Small intestine (tissue), 7 donors: ENCODE results near the gene CHPT1. TPM values are rescaled to one million over a fixed set of nuclear protein-coding genes. Genes with fewer than 3 reads are reported as not detected.

Experiments used
- DNase-seq, 2 donors: peaks; one replicate each; pipeline versions ENCODE4 v3.0.0 to v3.0.0-alpha.2; 2013
- FAIRE-seq: peaks from 2 replicates; lab custom pipeline; 2012; peaks lifted over from hg19 to GRCh38; lab: Jason Lieb, UNC
- H3K27ac ChIP-seq, 3 donors: one replicate each; pipeline ENCODE4 v1.5.1; 2013; ENCODE audit warnings: low read length in 2 of 3, mild to moderate bottlenecking in 2 of 3, control low read depth in 1 of 3, inconsistent platforms in 1 of 3, low read depth in 1 of 3, moderate library complexity in 1 of 3
- H3K27me3 ChIP-seq, 3 donors: one replicate each; pipeline ENCODE4 v1.6.1; 2013; ENCODE audit warnings: low read length in 3 of 3, inconsistent platforms in 1 of 3; ENCODE audit not compliant: control insufficient read depth in 3 of 3, insufficient read depth in 3 of 3
- H3K36me3 ChIP-seq, 3 donors: one replicate each; pipeline ENCODE4 v1.6.1; 2013; ENCODE audit warnings: low read length in 3 of 3, inconsistent platforms in 1 of 3, low read depth in 1 of 3, mild to moderate bottlenecking in 1 of 3, moderate library complexity in 1 of 3; ENCODE audit not compliant: control insufficient read depth in 3 of 3, insufficient read depth in 2 of 3
- H3K4me1 ChIP-seq, 3 donors: one replicate each; pipeline ENCODE4 v1.6.1; 2013; ENCODE audit warnings: low read length in 2 of 3, inconsistent platforms in 1 of 3, low read depth in 1 of 3, mild to moderate bottlenecking in 1 of 3, moderate library complexity in 1 of 3; ENCODE audit not compliant: control insufficient read depth in 3 of 3, insufficient read depth in 2 of 3
- H3K4me3 ChIP-seq, 3 donors: one replicate each; pipeline ENCODE4 v1.5.1; 2013; ENCODE audit warnings: low read length in 3 of 3, control low read depth in 1 of 3, inconsistent platforms in 1 of 3, low read depth in 1 of 3, mild to moderate bottlenecking in 1 of 3, moderate library complexity in 1 of 3
- H3K9me3 ChIP-seq, 2 donors: one replicate each; pipeline ENCODE4 v1.6.1; 2013; ENCODE audit warnings: low read depth in 1 of 2, low read length in 1 of 2; ENCODE audit not compliant: control insufficient read depth in 2 of 2, insufficient read depth in 1 of 2
- WGBS, 3 donors: extraction: QIAGEN DNeasy Blood & Tissue Kit; methylation state at CpG; one replicate each; pipeline ENCODE4 v1.1.7; 2013; 5-methylcytosine and 5-hydroxymethylcytosine counted together
- polyA plus RNA-seq, 4 donors: library from polyadenylated mRNA; stranded (reverse) in 3 of 4; unstranded in 1 of 4; fragments of 200-250 nt in 3 of 4; fragments of 120-200 nt in 1 of 4; gene quantifications; one replicate each; pipeline versions ENCODE4 v1.2.1 to v1.2.3, GENCODE V29; 2013
- donor health status: healthy with polysubstance abuse.
- donor health status: control.
- donor health status: control.
- donor health status: Bipolar disorder and iron deficiency.
- donor health status: healthy.

Gene CHPT1
- polyA plus RNA-seq, 4 donors, result 81.9 to 191 (median 130) TPM

- Histone ChIP-seq H3K27ac (peak overlapping the region; percentile 13 to 98 (median 64)), H3K4me3 (peak overlapping the region; percentile 73 to 89 (median 86)), H3K4me1 (peaks cover 2 to 36% (median 11%) of the 10 kb centered on the region in 3 donors), H3K36me3 (peaks cover 0 to 4% (median 0%) of the 10 kb centered on the region in 3 donors), H3K9me3 (peaks cover 0 to 7% of the 10 kb centered on the region in 2 donors), H3K27me3 (no peaks in the 10 kb centered on the region)
- 10 to 58% (median 28%) methylated on average over 12 of the region's 12 CpGs for WGBS, 3 donors
- DNase-seq (peak in 1 of 2 donors; percentile 62), FAIRE-seq (no peak)
Observed at GRCh38 chr12:101698800-101699347, 1.4 kb downstream of the CHPT1 start.

DNA sequence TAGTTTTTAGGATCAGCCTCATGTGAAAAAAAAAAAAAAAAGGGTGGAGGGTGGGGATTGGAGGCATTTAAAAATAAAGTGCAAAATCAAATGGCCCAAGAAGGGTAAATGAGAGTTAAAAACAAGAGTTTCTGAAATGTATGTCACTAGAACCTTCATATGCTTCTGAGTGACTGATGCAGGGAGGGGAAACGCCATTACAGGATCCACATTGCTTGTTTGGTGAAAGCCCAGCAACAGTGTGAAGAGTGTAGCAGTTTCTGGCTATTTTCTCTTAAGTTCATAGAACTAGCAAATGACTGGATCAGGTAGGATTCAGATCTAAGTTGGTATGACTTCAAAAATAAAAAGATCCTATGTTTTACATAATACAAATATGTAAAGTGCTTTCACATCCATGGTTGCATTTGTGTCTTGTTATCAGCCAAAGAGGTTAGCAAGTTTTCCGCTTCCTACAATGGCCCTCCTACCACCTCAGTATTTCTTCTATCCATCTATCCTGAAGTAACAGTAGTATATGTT, 2.9 kb downstream of the CHPT1 start:
- H3K4me3 ChIP-seq, result peak overlapping the region in 2 of 3 donors; percentile 40 to 89
- peak overlapping the region in 1 of 3 donors; percentile 98 for H3K27ac ChIP-seq
- DNase-seq, result no peak
- 27 to 60% (median 42%) methylated on average over 2 of the region's 2 CpGs for WGBS, 3 donors
- FAIRE-seq, result no peak
- H3K4me1 ChIP-seq, result peaks cover 2 to 30% (median 11%) of the 10 kb centered on the region in 3 donors
- H3K9me3 ChIP-seq, result no peaks in the 10 kb centered on the region
- peaks cover 0 to 4% (median 0%) of the 10 kb centered on the region in 3 donors for H3K36me3 ChIP-seq
- no peaks in the 10 kb centered on the region for H3K27me3 ChIP-seq

GRCh38 chr12:101703487-101703886, 6.0 kb downstream of the CHPT1 start:
- no peak for FAIRE-seq
- 37 to 70% (median 55%) methylated on average over 3 of the region's 3 CpGs for WGBS, 3 donors

GRCh38 chr12:101706403-101706802, 9.0 kb downstream of the CHPT1 start:
- Histone ChIP-seq H3K4me3 (no peak overlapping the region), H3K4me1 (peaks cover 6 to 40% (median 10%) of the 10 kb centered on the region in 3 donors), H3K27ac (peak overlapping the region in 1 of 3 donors; percentile 14), H3K27me3 (no peaks in the 10 kb centered on the region), H3K36me3 (peaks cover 0 to 12% (median 0%) of the 10 kb centered on the region in 3 donors), H3K9me3 (no peaks in the 10 kb centered on the region)
- no peak for FAIRE-seq
- DNase-seq, result no peak
- 93 to 95% (median 94%) methylated on average over 1 of the region's 1 CpG for WGBS, 3 donors

More at GRCh38 chr12:101703487-101703886, 6.0 kb downstream of the CHPT1 start:
- H3K9me3 ChIP-seq, result no peaks in the 10 kb centered on the region
- peaks cover 0 to 10% (median 0%) of the 10 kb centered on the region in 3 donors for H3K36me3 ChIP-seq
- peaks cover 2 to 28% (median 11%) of the 10 kb centered on the region in 3 donors for H3K4me1 ChIP-seq
- H3K4me3 ChIP-seq, result no peak overlapping the region
- H3K27ac ChIP-seq, result peak overlapping the region in 1 of 3 donors; percentile 16
- no peak for DNase-seq
- no peaks in the 10 kb centered on the region for H3K27me3 ChIP-seq

- DNase-seq (no peak), FAIRE-seq (no peak)
Observed at GRCh38 chr12:101707131-101707782, 9.8 kb downstream of the CHPT1 start.

DNA sequence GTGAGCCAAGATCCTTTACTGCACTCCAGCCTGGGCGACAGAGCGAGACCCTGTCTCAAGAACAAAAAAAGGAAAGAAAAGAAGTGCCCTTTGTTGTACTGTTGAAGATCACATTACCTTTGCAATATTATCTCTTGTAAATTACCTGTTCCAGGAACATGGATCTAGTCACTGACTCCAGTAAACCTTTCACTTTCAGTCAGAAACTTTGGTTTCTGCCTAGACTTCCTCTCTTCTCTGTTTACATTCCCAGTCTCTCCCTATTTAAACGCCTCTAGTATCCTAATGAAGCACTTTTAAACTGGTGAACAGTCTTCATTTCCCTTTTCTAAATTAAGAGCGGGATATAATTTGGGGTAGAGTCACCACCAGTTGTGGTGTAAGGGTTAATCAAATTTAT, 12.8 kb downstream of the CHPT1 start:
- no peak for FAIRE-seq
- H3K27me3 ChIP-seq, result no peaks in the 10 kb centered on the region
- H3K27ac ChIP-seq, result peak overlapping the region; percentile 33 to 74 (median 73)
- WGBS, 3 donors, result 49 to 54% (median 54%) methylated on average over 4 of the region's 4 CpGs
- H3K9me3 ChIP-seq, result no peaks in the 10 kb centered on the region
- no peak overlapping the region for H3K4me3 ChIP-seq
- H3K36me3 ChIP-seq, result peaks cover 0 to 11% (median 0%) of the 10 kb centered on the region in 3 donors
- DNase-seq, result peak; percentile 44 to 56
- peaks cover 4 to 46% (median 7%) of the 10 kb centered on the region in 3 donors for H3K4me1 ChIP-seq

More at GRCh38 chr12:101707131-101707782, 9.8 kb downstream of the CHPT1 start:
- H3K27me3 ChIP-seq, result no peaks in the 10 kb centered on the region
- H3K36me3 ChIP-seq, result peaks cover 0 to 15% (median 0%) of the 10 kb centered on the region in 3 donors
- peak overlapping the region in 2 of 3 donors; percentile 14 to 20 for H3K27ac ChIP-seq
- H3K9me3 ChIP-seq, result no peaks in the 10 kb centered on the region
- peaks cover 6 to 36% (median 10%) of the 10 kb centered on the region in 3 donors for H3K4me1 ChIP-seq
- no peak overlapping the region for H3K4me3 ChIP-seq

DNA sequence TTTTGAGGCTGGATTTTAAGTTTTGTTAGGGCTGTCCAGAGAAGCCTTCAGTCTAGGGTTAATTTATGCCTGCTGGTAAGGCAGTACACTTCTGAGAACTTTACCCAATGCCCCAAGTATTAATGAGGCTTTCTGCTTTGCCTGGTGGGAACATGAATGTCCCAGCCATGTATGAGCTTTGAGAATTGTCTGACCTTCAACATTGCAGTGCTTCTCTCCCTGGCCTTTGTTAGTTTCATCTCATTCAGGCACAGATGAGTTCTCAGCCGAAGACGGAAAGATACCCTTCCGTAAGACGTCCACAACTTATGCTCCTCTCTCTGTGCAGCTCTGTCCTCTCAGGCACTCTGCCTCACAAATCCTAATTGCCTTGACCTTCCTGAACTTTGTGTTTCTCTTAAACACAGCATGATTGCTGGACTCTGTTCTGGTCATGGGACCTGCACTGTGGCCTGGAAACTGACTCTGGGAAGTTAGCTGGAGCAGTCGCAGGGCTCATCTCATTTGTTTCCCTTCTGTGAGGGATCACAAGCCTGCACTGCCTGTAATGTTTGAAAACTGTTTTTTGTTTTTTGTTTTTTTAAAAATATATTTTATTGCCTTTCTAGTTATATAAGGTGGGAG, 15.7 kb downstream of the CHPT1 start:
- peaks cover 0 to 6% (median 0%) of the 10 kb centered on the region in 3 donors for H3K36me3 ChIP-seq
- WGBS, 3 donors, result 9 to 40% (median 32%) methylated on average over 5 of the region's 5 CpGs
- H3K4me3 ChIP-seq, result no peak overlapping the region
- H3K9me3 ChIP-seq, result no peaks in the 10 kb centered on the region
- H3K4me1 ChIP-seq, result peaks cover 3 to 37% (median 4%) of the 10 kb centered on the region in 3 donors
- peak; percentile 85 to 86 for DNase-seq
- H3K27ac ChIP-seq, result peak overlapping the region; percentile 36 to 77 (median 58)
- no peak for FAIRE-seq
- H3K27me3 ChIP-seq, result no peaks in the 10 kb centered on the region

DNA sequence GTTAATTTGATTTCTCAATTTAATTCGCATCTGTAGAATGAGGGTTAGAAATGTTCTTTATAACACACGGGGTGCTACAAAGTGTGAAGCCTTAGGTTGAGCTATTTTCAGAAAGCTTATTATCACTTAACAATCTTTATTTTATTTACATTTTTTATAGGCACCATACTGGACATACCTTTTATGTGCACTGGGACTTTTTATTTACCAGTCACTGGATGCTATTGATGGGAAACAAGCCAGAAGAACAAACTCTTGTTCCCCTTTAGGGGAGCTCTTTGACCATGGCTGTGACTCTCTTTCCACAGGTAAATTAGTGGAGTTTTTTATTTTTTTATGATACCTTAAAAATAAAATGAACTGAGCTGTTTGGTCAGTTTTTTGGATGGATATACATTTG, 16.5 kb downstream of the CHPT1 start:
- H3K27ac ChIP-seq, result peak overlapping the region in 1 of 3 donors; percentile 77
- no peak for DNase-seq
- no peak overlapping the region for H3K4me3 ChIP-seq
- no peak for FAIRE-seq
- H3K4me1 ChIP-seq, result peaks cover 3 to 44% (median 4%) of the 10 kb centered on the region in 3 donors
- H3K27me3 ChIP-seq, result no peaks in the 10 kb centered on the region
- H3K9me3 ChIP-seq, result no peaks in the 10 kb centered on the region
- H3K36me3 ChIP-seq, result peaks cover 0 to 9% (median 0%) of the 10 kb centered on the region in 3 donors
- 21 to 73% (median 56%) methylated on average over 2 of the region's 2 CpGs for WGBS, 3 donors
